Measurements from ENCODE around the gene MYG1.

The MYG1 gene

DNA sequence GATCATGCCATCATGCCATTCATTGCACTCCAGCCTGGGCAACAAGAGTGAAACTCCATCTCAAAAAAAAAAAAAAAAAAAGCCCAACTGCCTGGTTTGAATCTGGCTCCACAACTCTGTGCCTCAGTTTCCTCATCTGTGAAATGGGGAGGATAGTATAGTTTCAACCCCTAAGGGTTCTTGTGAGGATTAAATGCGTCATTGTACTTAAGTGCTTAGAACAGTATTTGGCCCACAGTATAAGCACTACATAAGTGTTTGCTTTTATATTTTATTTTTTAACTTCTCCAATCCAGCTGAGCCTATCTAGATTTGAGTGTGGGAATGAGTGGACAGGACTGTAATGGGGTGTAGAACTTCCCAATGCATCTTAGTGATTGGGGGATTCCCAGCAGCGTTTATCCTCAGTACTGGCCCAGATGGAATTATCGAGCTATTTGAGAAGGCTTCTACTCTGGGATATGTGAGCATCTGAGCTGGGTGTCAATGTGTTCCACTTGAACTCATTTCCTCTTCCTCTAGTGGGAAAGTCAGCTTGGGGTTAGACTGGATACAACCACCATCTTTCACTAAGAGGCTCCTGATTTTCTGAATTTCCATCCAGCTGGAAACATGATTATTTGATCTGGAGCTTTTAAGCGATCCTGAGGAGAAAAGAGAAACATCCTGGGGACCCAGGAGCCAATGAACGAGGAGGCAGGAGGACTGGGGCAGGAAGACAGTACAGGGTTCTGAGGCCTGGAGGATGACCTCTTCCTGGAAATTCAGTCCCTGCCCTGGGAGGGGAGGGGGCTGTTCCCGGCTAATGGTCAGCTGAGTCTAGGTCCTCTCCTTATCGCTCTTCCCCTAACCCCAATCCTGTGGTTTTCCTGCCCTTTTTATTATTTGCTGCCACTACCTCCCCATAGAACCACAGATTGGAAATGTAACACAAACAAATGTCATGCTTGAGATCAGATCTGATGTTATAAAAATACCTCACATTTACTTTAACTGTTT, 40.7 kb upstream of the MYG1 start:
- Histone ChIP-seq H3K9me3 (replicated peaks in 1 of 11) (no peaks in the 10 kb centered on the region), H3K36me3 (peaks cover 5 to 17% (median 14%) of the 10 kb centered on the region in 11 experiments), H3K27ac (peak overlapping the region in 9 of 11 experiments; percentile 25 to 51 (median 40); a peak in 14 of 22 replicates), H3K27me3 (no peaks in the 10 kb centered on the region), H3K4me2 (peak overlapping the region; percentile 62 to 85 (median 73)), H3K4me1 (peaks cover 46 to 57% (median 49%) of the 10 kb centered on the region in 10 experiments), H4K20me1 (peaks cover 0 to 13% (median 0%) of the 10 kb centered on the region in 11 experiments; a peak in 6 of 22 replicates), H3K9ac (peak overlapping the region in 9 of 11 experiments; percentile 5 to 52 (median 44); a peak in 6 of 22 replicates), H3K4me3 (no peak overlapping the region)
- no peak for TF ChIP-seq Cebpa-rat (IDR thresholded peaks at IDR 0.05)

DNA sequence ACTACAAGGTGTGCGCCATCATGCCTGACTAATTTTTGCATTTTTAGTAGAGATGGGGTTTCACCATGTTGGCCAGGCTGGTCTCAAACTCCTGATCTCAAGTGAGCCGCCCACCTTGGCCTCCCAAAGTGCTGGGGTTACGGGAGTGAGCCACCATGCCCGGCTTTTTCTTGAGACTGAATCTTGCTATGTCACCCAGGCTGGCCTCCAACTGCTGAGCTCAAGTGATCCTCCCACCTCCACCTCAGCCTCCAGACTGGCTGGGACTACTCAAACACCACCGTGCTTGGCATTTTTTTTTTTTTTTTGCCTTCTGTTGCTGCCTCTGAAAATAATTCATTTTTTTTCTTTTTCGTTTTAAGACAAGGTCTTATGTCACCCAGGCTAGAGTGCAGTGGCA, 39.6 kb upstream of the MYG1 start:
- Histone ChIP-seq H3K9ac (no peak overlapping the region), H3K27ac (no peak overlapping the region), H4K20me1 (peaks cover 0 to 9% (median 0%) of the 10 kb centered on the region in 11 experiments; a peak in 5 of 22 replicates), H3K4me1 (peaks cover 35 to 48% (median 39%) of the 10 kb centered on the region in 10 experiments), H3K27me3 (no peaks in the 10 kb centered on the region), H3K36me3 (peaks cover 0 to 7% (median 4%) of the 10 kb centered on the region in 11 experiments; a peak in 11 of 22 replicates), H3K4me2 (peak overlapping the region; percentile 3 to 85 (median 71); a peak in 19 of 22 replicates), H3K4me3 (no peak overlapping the region), H3K9me3 (replicated peaks in 1 of 11) (no peaks in the 10 kb centered on the region)
- no peak for TF ChIP-seq Cebpa-rat (IDR thresholded peaks at IDR 0.05)

DNA sequence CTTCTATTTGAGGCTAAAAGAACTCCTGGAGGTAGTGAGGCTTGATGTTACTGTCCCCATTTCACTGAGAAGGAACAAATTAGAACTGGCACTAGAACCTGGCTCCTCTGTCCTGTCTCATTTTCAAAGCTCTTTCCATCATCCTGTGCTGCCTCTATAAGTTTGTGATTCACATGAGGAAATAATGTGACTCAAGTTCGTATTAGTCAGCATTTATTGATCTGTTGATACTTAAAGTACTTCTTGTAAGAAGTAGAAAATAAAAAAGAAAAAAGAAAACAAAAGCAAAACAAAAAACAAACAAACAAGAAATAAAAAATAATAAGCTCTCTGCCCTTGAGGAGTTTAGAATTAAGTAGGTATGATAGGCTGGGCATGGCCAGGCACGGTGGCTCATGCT, 33.7 kb upstream of the MYG1 start:
- no peak overlapping the region for H3K9ac ChIP-seq
- TF ChIP-seq Cebpa-rat (IDR thresholded peaks at IDR 0.05) = no peak

DNA sequence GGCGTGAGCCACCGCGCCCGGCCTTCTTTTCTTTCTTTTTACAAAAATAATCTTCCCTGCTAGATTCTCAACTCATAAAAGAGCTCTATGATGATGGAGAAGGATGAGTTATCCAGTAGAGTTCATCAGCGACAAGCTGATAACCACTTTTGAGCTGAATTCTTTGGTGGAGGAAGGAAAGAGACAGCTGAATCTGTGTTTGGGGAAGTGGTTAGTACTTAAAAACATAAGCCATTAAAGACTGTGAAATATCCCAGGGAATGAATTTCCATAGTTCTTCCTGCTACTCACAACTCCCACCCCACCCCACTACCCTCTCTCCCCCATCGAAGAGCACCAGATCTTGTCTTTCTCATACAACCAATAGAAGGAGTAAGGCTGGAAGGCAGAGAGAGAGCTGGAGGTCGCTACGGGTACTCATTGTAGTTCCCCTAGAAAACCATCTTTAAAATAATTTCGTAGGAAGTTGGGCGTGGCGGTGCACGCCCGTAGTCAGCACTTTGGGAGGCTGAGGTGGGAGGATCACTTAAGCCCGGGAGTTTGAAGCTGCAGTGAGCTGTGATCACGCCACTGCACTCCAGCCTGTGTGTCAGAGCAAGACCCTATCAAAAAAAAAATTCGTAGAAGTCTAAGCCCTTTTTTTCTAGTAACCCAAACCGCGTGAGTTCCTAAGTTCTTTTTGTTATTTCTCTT, 32.0 kb upstream of the MYG1 start:
- Histone ChIP-seq H3K27me3 (no peaks in the 10 kb centered on the region), H3K9me3 (replicated peaks in 1 of 11) (no peaks in the 10 kb centered on the region), H3K9ac (peak overlapping the region; percentile 74 to 89 (median 86)), H3K4me1 (peaks cover 31 to 61% (median 44%) of the 10 kb centered on the region in 10 experiments), H4K20me1 (peaks cover 0 to 23% (median 11%) of the 10 kb centered on the region in 11 experiments; a peak in 7 of 22 replicates), H3K4me2 (peak overlapping the region; percentile 76 to 97 (median 91)), H3K4me3 (peak overlapping the region; percentile 56 to 87 (median 76)), H3K36me3 (peaks cover 0 to 35% (median 29%) of the 10 kb centered on the region in 11 experiments; a peak in 15 of 22 replicates), H3K27ac (peak overlapping the region; percentile 43 to 89 (median 84); a peak in 19 of 22 replicates)
- TF ChIP-seq Cebpa-rat (IDR thresholded peaks at IDR 0.05) = no peak

More for the DNA sequence above, 33.7 kb upstream of the MYG1 start:
- Histone ChIP-seq H3K27ac (no peak overlapping the region), H3K4me2 (no peak overlapping the region), H3K4me3 (no peak overlapping the region), H4K20me1 (peaks cover 0 to 19% (median 9%) of the 10 kb centered on the region in 11 experiments; a peak in 7 of 22 replicates), H3K36me3 (peaks cover 0 to 20% (median 18%) of the 10 kb centered on the region in 11 experiments; a peak in 15 of 22 replicates), H3K27me3 (no peaks in the 10 kb centered on the region), H3K4me1 (peaks cover 31 to 47% (median 37%) of the 10 kb centered on the region in 10 experiments), H3K9me3 (replicated peaks in 1 of 11) (no peaks in the 10 kb centered on the region)

- H3K9ac ChIP-seq = peak within 1 kb of the TSS; percentile 74 to 89 (median 86)
- peak within 1 kb of the TSS; percentile 76 to 97 (median 91) for H3K4me2 ChIP-seq
- H4K20me1 ChIP-seq = peaks cover 0 to 26% (median 13%) of the 10 kb centered on the region in 11 experiments; a peak in 7 of 22 replicates
- H3K9me3 ChIP-seq (replicated peaks in 1 of 11) = no peaks in the 10 kb centered on the region
- no peaks in the 10 kb centered on the region for H3K27me3 ChIP-seq
- peak within 1 kb of the TSS; percentile 56 to 87 (median 76) for H3K4me3 ChIP-seq
- H3K27ac ChIP-seq = peak within 1 kb of the TSS; percentile 43 to 89 (median 84); a peak in 21 of 22 replicates
- H3K4me1 ChIP-seq = peaks cover 31 to 64% (median 47%) of the 10 kb centered on the region in 10 experiments
- H3K36me3 ChIP-seq = peaks cover 0 to 42% (median 34%) of the 10 kb centered on the region in 11 experiments; a peak in 15 of 22 replicates
- TF ChIP-seq Cebpa-rat (IDR thresholded peaks at IDR 0.05) = no peak
Measured at GRCh38 chr12:53267999-53268629, 31.4 kb upstream of the MYG1 start, which contains the start of gene ESPL1. Gene ESPL1 (plus strand): TSS chr12:53268299. CDS start chr12:53268767, 468 bp downstream.

DNA sequence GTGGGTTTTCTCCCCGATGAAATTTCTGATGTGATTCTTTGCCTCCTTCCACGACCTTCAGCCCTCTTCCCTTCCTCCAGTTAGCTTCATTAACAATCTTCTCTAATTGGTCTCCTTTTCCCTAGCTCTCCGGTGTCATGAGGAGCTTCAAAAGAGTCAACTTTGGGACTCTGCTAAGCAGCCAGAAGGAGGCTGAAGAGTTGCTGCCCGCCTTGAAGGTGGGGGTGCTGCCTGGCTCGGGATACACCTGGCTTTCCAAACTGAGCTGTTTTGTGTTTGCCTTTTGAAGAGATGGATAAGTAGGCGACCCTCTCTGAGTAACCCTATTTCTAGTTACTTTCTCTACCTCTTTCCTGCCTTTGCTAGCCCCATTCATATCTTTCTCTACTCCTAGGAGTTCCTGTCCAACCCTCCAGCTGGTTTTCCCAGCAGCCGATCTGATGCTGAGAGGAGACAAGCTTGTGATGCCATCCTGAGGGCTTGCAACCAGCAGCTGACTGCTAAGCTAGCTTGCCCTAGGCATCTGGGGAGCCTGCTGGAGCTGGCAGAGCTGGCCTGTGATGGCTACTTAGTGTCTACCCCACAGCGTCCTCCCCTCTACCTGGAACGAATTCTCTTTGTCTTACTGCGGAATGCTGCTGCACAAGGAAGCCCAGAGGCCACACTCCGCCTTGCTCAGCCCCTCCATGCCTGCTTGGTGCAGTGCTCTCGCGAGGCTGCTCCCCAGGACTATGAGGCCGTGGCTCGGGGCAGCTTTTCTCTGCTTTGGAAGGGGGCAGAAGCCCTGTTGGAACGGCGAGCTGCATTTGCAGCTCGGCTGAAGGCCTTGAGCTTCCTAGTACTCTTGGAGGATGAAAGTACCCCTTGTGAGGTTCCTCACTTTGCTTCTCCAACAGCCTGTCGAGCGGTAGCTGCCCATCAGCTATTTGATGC, 30.6 kb upstream of the MYG1 start:
- Histone ChIP-seq H3K4me1 (peaks cover 31 to 64% (median 47%) of the 10 kb centered on the region in 10 experiments), H3K4me3 (peak overlapping the region; percentile 56 to 87 (median 76)), H3K4me2 (peak overlapping the region; percentile 76 to 97 (median 91)), H3K27ac (peak overlapping the region; percentile 43 to 89 (median 84); a peak in 21 of 22 replicates), H3K9ac (peak overlapping the region; percentile 74 to 89 (median 86)), H3K27me3 (no peaks in the 10 kb centered on the region), H4K20me1 (peaks cover 0 to 26% (median 13%) of the 10 kb centered on the region in 11 experiments; a peak in 8 of 22 replicates), H3K36me3 (peaks cover 0 to 50% (median 39%) of the 10 kb centered on the region in 11 experiments; a peak in 16 of 22 replicates), H3K9me3 (replicated peaks in 1 of 11) (no peaks in the 10 kb centered on the region)
- no peak for TF ChIP-seq Cebpa-rat (IDR thresholded peaks at IDR 0.05)

- H3K4me3 ChIP-seq = no peak overlapping the region
- H3K4me1 ChIP-seq = peaks cover 14 to 33% (median 23%) of the 10 kb centered on the region in 10 experiments
- peaks cover 2 to 98% (median 88%) of the 10 kb centered on the region in 11 experiments; a peak in 21 of 22 replicates for H3K36me3 ChIP-seq
- H3K9me3 ChIP-seq (replicated peaks in 1 of 11) = no peaks in the 10 kb centered on the region
- no peak overlapping the region for H3K9ac ChIP-seq
- H3K4me2 ChIP-seq = no peak overlapping the region
- TF ChIP-seq Cebpa-rat (IDR thresholded peaks at IDR 0.05) = no peak
- H3K27me3 ChIP-seq = no peaks in the 10 kb centered on the region
- peaks cover 0 to 57% (median 12%) of the 10 kb centered on the region in 11 experiments; a peak in 8 of 22 replicates for H4K20me1 ChIP-seq
- H3K27ac ChIP-seq = no peak overlapping the region
Measured at GRCh38 chr12:53274445-53274844, 25.1 kb upstream of the MYG1 start.

All from BLaER1 treated with 17β-estradiol and CSF1 and Interleukin-3, amounts not matched to agents 10 nM and 100 nM (cell line).